ENCODE measurements around the gene STK4. TPM values are rescaled to one million over a fixed set of nuclear protein-coding genes. Genes with fewer than 3 reads are reported as not detected.

STK4 gene
- total RNA-seq, 1 experiment from 2014 or later, result 41.2 TPM

DNA sequence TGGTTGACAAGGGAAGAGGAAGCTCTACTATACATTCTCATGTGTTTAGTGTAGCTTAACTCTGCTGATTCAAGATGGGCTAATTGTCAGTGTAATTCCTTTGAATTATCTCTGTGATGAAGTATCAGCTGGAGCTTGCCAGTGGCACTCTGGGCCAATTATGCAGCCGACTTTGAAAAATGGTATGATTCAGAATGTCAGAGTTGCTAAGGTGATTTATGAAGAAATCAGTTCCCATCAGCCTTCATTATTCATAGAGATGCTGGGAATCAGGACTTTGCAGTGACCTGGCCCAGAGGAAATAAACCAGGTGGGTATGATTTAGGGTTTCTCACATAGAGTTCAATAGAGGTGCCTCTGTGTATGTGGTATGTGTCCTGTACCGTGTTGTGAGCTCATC, 101.2 kb downstream of the STK4 start:
- Mint-ChIP-seq H3K36me3 (peaks cover 4% of the 10 kb centered on the region; the same call in 1 of the 2 replicates), H3K9me3 (peaks cover 4% of the 10 kb centered on the region; the same call in 1 of the 2 replicates), H3K4me3 (no peak overlapping the region), H3K27ac (no peak overlapping the region), H3K4me1 (peaks cover 5% of the 10 kb centered on the region), H3K27me3 (ENCODE audit: low read depth) (no peaks in the 10 kb centered on the region)
- DNase-seq (ENCODE audit: low spot score) (no peak), ATAC-seq (no peak)
- ChIA-PET CTCF (interaction anchor here (1.5 kb wide), 1 partner anchor 45 kb away, joined by 3 read pairs; no protein-coding TSS in a partner anchor), POLR2A (no interaction called here)
- no peak for TF ChIP-seq TCF7 (CRISPR knock-in tag; IDR thresholded peaks at IDR 0.05; ENCODE audit: low read depth)
- TF ChIP-seq NR3C1 (CRISPR knock-in tag; conservative IDR thresholded peaks at IDR 0.05; ENCODE audit: low read depth), result no peak
- TF ChIP-seq, protein P1, sequence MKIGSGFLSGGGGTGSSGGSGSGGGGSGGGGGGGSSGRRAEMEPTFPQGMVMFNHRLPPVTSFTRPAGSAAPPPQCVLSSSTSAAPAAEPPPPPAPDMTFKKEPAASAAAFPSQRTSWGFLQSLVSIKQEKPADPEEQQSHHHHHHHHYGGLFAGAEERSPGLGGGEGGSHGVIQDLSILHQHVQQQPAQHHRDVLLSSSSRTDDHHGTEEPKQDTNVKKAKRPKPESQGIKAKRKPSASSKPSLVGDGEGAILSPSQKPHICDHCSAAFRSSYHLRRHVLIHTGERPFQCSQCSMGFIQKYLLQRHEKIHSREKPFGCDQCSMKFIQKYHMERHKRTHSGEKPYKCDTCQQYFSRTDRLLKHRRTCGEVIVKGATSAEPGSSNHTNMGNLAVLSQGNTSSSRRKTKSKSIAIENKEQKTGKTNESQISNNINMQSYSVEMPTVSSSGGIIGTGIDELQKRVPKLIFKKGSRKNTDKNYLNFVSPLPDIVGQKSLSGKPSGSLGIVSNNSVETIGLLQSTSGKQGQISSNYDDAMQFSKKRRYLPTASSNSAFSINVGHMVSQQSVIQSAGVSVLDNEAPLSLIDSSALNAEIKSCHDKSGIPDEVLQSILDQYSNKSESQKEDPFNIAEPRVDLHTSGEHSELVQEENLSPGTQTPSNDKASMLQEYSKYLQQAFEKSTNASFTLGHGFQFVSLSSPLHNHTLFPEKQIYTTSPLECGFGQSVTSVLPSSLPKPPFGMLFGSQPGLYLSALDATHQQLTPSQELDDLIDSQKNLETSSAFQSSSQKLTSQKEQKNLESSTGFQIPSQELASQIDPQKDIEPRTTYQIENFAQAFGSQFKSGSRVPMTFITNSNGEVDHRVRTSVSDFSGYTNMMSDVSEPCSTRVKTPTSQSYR (CRISPR knock-in tag; IDR thresholded peaks at IDR 0.05), result no peak
- TF ChIP-seq ZNF138 (CRISPR knock-in tag; conservative IDR thresholded peaks at IDR 0.05), result no peak
- TF ChIP-seq FOXK1 (CRISPR knock-in tag; IDR thresholded peaks at IDR 0.05), result no peak
- no peak for TF ChIP-seq MXD4 (CRISPR knock-in tag; IDR thresholded peaks at IDR 0.05; ENCODE audit: borderline replicate concordance)
- TF ChIP-seq, protein P2, sequence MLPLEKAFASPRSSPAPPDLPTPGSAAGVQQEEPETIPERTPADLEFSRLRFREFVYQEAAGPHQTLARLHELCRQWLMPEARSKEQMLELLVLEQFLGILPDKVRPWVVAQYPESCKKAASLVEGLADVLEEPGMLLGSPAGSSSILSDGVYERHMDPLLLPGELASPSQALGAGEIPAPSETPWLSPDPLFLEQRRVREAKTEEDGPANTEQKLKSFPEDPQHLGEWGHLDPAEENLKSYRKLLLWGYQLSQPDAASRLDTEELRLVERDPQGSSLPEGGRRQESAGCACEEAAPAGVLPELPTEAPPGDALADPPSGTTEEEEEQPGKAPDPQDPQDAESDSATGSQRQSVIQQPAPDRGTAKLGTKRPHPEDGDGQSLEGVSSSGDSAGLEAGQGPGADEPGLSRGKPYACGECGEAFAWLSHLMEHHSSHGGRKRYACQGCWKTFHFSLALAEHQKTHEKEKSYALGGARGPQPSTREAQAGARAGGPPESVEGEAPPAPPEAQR (CRISPR knock-in tag; IDR thresholded peaks at IDR 0.05), result no peak
- TF ChIP-seq, protein P3, sequence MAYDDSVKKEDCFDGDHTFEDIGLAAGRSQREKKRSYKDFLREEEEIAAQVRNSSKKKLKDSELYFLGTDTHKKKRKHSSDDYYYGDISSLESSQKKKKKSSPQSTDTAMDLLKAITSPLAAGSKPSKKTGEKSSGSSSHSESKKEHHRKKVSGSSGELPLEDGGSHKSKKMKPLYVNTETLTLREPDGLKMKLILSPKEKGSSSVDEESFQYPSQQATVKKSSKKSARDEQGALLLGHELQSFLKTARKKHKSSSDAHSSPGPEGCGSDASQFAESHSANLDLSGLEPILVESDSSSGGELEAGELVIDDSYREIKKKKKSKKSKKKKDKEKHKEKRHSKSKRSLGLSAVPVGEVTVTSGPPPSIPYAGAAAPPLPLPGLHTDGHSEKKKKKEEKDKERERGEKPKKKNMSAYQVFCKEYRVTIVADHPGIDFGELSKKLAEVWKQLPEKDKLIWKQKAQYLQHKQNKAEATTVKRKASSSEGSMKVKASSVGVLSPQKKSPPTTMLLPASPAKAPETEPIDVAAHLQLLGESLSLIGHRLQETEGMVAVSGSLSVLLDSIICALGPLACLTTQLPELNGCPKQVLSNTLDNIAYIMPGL (CRISPR knock-in tag; IDR thresholded peaks at IDR 0.05), result no peak
- no peak for TF ChIP-seq HMGA2 (CRISPR knock-in tag; IDR thresholded peaks at IDR 0.05)
- no peak for TF ChIP-seq NFATC4 (CRISPR knock-in tag; IDR thresholded peaks at IDR 0.05)
- TF ChIP-seq JAZF1 (CRISPR knock-in tag; IDR thresholded peaks at IDR 0.05), result no peak
- TF ChIP-seq, protein P4, sequence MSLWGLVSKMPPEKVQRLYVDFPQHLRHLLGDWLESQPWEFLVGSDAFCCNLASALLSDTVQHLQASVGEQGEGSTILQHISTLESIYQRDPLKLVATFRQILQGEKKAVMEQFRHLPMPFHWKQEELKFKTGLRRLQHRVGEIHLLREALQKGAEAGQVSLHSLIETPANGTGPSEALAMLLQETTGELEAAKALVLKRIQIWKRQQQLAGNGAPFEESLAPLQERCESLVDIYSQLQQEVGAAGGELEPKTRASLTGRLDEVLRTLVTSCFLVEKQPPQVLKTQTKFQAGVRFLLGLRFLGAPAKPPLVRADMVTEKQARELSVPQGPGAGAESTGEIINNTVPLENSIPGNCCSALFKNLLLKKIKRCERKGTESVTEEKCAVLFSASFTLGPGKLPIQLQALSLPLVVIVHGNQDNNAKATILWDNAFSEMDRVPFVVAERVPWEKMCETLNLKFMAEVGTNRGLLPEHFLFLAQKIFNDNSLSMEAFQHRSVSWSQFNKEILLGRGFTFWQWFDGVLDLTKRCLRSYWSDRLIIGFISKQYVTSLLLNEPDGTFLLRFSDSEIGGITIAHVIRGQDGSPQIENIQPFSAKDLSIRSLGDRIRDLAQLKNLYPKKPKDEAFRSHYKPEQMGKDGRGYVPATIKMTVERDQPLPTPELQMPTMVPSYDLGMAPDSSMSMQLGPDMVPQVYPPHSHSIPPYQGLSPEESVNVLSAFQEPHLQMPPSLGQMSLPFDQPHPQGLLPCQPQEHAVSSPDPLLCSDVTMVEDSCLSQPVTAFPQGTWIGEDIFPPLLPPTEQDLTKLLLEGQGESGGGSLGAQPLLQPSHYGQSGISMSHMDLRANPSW (CRISPR knock-in tag; conservative IDR thresholded peaks at IDR 0.05; ENCODE audit: low read depth), result no peak
- TF ChIP-seq, protein P5, sequence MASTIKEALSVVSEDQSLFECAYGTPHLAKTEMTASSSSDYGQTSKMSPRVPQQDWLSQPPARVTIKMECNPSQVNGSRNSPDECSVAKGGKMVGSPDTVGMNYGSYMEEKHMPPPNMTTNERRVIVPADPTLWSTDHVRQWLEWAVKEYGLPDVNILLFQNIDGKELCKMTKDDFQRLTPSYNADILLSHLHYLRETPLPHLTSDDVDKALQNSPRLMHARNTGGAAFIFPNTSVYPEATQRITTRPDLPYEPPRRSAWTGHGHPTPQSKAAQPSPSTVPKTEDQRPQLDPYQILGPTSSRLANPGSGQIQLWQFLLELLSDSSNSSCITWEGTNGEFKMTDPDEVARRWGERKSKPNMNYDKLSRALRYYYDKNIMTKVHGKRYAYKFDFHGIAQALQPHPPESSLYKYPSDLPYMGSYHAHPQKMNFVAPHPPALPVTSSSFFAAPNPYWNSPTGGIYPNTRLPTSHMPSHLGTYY (CRISPR knock-in tag; IDR thresholded peaks at IDR 0.05), result no peak
- TF ChIP-seq, protein P6, sequence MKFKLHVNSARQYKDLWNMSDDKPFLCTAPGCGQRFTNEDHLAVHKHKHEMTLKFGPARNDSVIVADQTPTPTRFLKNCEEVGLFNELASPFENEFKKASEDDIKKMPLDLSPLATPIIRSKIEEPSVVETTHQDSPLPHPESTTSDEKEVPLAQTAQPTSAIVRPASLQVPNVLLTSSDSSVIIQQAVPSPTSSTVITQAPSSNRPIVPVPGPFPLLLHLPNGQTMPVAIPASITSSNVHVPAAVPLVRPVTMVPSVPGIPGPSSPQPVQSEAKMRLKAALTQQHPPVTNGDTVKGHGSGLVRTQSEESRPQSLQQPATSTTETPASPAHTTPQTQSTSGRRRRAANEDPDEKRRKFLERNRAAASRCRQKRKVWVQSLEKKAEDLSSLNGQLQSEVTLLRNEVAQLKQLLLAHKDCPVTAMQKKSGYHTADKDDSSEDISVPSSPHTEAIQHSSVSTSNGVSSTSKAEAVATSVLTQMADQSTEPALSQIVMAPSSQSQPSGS (CRISPR knock-in tag; IDR thresholded peaks at IDR 0.05; ENCODE audit: borderline replicate concordance, low read depth), result no peak
- TF ChIP-seq, protein P7, sequence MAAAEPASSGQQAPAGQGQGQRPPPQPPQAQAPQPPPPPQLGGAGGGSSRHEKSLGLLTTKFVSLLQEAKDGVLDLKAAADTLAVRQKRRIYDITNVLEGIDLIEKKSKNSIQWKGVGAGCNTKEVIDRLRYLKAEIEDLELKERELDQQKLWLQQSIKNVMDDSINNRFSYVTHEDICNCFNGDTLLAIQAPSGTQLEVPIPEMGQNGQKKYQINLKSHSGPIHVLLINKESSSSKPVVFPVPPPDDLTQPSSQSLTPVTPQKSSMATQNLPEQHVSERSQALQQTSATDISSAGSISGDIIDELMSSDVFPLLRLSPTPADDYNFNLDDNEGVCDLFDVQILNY (CRISPR knock-in tag; IDR thresholded peaks at IDR 0.05), result no peak
- TF ChIP-seq CREB1 (CRISPR knock-in tag; IDR thresholded peaks at IDR 0.05), result no peak
- TF ChIP-seq NR1H2 (CRISPR knock-in tag; IDR thresholded peaks at IDR 0.05), result no peak
- TF ChIP-seq, protein P8, sequence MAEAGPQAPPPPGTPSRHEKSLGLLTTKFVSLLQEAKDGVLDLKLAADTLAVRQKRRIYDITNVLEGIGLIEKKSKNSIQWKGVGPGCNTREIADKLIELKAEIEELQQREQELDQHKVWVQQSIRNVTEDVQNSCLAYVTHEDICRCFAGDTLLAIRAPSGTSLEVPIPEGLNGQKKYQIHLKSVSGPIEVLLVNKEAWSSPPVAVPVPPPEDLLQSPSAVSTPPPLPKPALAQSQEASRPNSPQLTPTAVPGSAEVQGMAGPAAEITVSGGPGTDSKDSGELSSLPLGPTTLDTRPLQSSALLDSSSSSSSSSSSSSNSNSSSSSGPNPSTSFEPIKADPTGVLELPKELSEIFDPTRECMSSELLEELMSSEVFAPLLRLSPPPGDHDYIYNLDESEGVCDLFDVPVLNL (CRISPR knock-in tag; IDR thresholded peaks at IDR 0.05; ENCODE audit: borderline replicate concordance, low read depth), result no peak
- no peak for TF ChIP-seq RELA (CRISPR knock-in tag; IDR thresholded peaks at IDR 0.05; ENCODE audit: borderline replicate concordance)
